NCI-H2029 (cell line): ENCODE measurements around the gene UBASH3B.
"Not testable (repeated sequence)": the region's sequence is repeated elsewhere in the genome, so short reads cannot be mapped to it uniquely, and the experiment has no call there.

Experiments used
- DNase-seq: peaks from one replicate; lab custom pipeline; 2025; lab: John Stamatoyannopoulos, UW

Gene UBASH3B

DNA sequence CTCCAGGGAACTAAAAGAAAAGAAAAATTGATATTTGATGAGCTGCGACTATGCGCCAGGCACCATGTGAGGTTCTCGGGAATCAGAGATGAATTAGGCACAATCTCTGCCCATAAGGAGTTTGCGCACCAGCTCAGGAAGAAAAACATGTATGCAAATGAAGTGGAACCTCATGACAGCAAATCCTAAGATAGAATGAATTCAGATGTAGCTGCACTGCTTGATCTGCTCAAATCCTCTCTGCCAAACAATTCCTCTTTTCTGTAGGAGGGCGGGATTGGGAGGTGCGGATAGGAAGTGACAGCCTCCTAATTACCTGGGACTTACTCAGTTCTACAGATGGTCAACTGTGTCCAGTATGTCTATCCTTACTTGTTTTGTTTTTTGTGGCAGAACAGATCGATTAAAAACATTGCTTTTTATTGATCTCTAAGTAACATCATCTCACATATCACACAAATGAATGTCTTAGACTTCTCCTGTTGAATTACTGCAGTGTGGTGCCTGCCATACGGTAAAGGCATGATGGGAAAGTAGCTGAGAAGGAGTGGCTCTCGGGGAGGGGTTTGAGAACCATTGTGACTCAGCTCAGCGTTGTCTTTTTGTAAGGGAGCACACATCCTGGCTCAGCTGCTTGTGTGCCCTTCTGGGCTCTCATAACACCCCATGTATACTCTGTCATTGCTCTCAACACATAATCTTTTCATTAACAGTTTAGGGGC lies 196.7 kb downstream of the UBASH3B start:
- DNase-seq: no peak

GRCh38 chr11:122852796-122853160 lies 197.3 kb downstream of the UBASH3B start:
- DNase-seq: no peak

DNA sequence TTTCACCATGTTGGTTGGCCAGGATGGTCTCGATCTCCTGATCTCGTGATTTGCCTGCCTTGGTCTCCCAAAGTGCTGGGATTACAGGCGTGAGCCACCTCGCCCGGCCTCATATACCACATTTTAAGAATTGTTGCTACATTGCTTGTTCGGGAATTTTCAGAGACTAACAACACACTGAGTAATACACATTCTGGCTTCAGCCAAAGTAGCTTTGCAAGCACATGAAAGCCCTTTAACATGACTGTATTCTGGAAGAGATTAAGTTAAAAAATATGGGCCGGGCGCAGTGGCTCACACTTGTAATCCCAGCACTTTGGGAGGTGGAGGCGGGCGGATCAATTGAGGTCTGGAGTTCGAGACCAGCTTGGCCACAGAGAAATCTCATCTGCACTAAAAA lies 197.7 kb downstream of the UBASH3B start:
- DNase-seq: no peak

GRCh38 chr11:122853971-122854446 lies 198.5 kb downstream of the UBASH3B start:
- DNase-seq: peak; percentile 53

- DNase-seq: no peak
These were observed 206.1 kb downstream of the UBASH3B start for GRCh38 chr11:122861631-122862030.

- no peak for DNase-seq
These were observed 206.6 kb downstream of the UBASH3B start for GRCh38 chr11:122862091-122862490.

DNA sequence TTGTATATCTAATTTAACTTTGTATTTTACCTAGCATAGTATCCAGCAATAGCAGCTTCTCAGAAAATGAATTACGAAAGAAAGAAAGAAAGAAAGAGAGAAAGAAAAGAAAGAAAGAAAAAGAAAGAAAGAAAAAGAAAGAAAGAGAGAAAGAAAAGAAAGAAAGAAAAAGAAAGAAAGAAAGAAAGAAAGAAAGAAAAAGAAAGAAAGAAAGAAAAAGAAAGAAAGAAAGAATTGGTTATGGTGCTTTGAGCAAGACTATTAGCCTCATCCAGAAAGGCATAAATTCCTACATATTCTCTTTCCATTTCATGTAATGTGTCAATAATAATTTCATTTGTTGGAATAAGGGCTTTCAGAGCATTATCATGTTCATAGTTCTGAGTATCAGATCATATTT lies 207.6 kb downstream of the UBASH3B start:
- not testable (repeated sequence) for DNase-seq

DNA sequence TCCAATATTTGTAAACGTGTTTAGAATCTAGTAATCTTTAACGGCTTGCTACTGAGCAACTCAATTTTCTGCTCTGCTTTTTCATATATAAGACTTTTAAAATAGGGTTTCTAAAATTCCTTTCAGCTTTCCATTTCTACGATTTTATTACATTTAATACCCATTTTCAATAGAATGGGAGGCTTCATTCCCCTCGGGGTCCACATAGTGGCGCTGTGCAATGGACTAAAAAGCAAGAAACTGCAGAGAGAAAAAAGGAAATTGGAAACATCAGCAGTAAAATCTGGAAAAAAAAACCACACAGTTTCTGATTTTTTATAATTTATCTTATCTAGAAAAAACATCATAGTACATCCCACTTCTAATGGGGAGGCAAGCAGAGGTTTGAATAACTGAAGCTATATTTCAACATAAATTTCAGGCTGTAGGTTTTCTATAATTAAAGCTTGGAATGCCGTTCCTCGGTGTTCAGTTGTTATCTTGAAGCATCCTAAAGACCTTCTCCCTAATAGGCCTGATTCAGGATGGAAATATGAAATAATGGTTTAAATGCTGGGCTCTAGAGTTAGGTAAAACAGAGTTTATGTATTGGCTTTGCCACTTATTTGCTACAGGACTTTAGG lies 208.3 kb downstream of the UBASH3B start:
- peak; percentile 54 for DNase-seq
